Activated T-helper 1 cell treated with Interleukin-2 at 50 U/mL for 16 hours (primary cell): ENCODE results near the gene CHI3L1.

ENCODE experiments used
- DNase-seq: peaks from one replicate; pipeline ENCODE4 v3.0.0-alpha.2; 2020; ENCODE audit warnings: low read depth

CHI3L1 gene

GRCh38 chr1:203151362-203152157 is 34.9 kb downstream of the CHI3L1 start:
- DNase-seq = no peak

- no peak for DNase-seq
Observed at GRCh38 chr1:203150511-203151297, 35.8 kb downstream of the CHI3L1 start.

GRCh38 chr1:203149188-203149840 is 37.2 kb downstream of the CHI3L1 start:
- DNase-seq = no peak

GRCh38 chr1:203148579-203148978 is 37.9 kb downstream of the CHI3L1 start:
- DNase-seq = no peak

- no peak for DNase-seq
Observed at GRCh38 chr1:203148127-203148526, 38.4 kb downstream of the CHI3L1 start.

- no peak for DNase-seq
Observed at GRCh38 chr1:203147376-203147775, 39.1 kb downstream of the CHI3L1 start.

GRCh38 chr1:203146537-203146936 is 40.0 kb downstream of the CHI3L1 start:
- DNase-seq = no peak

GRCh38 chr1:203146042-203146369 is 40.5 kb downstream of the CHI3L1 start:
- DNase-seq = no peak

GRCh38 chr1:203145321-203146041 is 41.0 kb downstream of the CHI3L1 start:
- DNase-seq = no peak

GRCh38 chr1:203144661-203145060 is 41.8 kb downstream of the CHI3L1 start:
- DNase-seq = no peak

- no peak for DNase-seq
Observed at GRCh38 chr1:203143641-203144040, 42.9 kb downstream of the CHI3L1 start.

- DNase-seq = no peak
Observed at GRCh38 chr1:203142684-203143408, 43.7 kb downstream of the CHI3L1 start.

GRCh38 chr1:203142124-203142523 is 44.4 kb downstream of the CHI3L1 start:
- DNase-seq = no peak

- DNase-seq = no peak
Observed at GRCh38 chr1:203140743-203141520, 45.6 kb downstream of the CHI3L1 start.

- no peak for DNase-seq
Observed at GRCh38 chr1:203139976-203140475, 46.5 kb downstream of the CHI3L1 start.

- DNase-seq = no peak
Observed at GRCh38 chr1:203138066-203138465, 48.4 kb downstream of the CHI3L1 start.

GRCh38 chr1:203137324-203137723 is 49.2 kb downstream of the CHI3L1 start:
- DNase-seq = no peak

GRCh38 chr1:203136409-203137042 is 50.0 kb downstream of the CHI3L1 start:
- DNase-seq = no peak

- no peak for DNase-seq
Observed at GRCh38 chr1:203135636-203136305, 50.7 kb downstream of the CHI3L1 start.
